ENCODE data around the gene POTEH.
"Not testable (repeated sequence)": the region's sequence is repeated elsewhere in the genome, so short reads cannot be mapped to it uniquely, and the experiment has no call there.

- TF ChIP-seq CTCF (conservative IDR thresholded peaks at IDR 0.05; ENCODE audit: low read depth, low read length); EZH2 (IDR thresholded peaks at IDR 0.05; ENCODE audit: low read length, unreplicated experiment); EZH2phosphoT487 (IDR thresholded peaks at IDR 0.05; ENCODE audit: borderline replicate concordance, low read length): not testable (repeated sequence)
Observed at GRCh38 chr22:15661102-15661501, 28.7 kb upstream of the POTEH start.
